HG03439 (cell line): ENCODE results near the gene FERMT2.
"Not testable (repeated sequence)": the region's sequence is repeated elsewhere in the genome, so short reads cannot be mapped to it uniquely, and the experiment has no call there.

Experiments used
- ATAC-seq: cut with Tn5 transposase; IDR thresholded peaks from one replicate; pipeline ENCODE4 v1.9.1; 2021; ENCODE audit warnings: mild to moderate bottlenecking, moderate library complexity; ENCODE audit not compliant: unreplicated experiment

The FERMT2 gene

GRCh38 chr14:52944254-52944653 lies 6.6 kb downstream of the FERMT2 start:
- no peak for ATAC-seq

DNA sequence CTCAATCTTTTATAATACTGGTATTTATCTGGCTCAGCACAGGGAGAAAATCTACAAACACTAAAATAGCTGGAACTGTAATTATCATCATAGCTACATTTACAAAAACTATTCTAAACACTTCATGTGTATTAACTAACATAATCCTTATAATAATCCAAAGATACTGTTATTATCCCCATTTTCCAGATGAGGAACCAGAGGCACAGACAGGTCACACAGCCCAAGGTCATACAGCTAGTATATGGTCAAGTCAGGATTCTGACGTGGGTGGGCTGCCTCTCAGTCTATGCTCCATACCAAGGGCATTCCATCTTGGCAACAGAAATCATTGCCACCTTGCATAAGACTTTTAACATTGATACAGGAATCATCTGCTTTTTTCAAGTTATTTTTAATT lies 11.4 kb downstream of the FERMT2 start:
- no peak for ATAC-seq

DNA sequence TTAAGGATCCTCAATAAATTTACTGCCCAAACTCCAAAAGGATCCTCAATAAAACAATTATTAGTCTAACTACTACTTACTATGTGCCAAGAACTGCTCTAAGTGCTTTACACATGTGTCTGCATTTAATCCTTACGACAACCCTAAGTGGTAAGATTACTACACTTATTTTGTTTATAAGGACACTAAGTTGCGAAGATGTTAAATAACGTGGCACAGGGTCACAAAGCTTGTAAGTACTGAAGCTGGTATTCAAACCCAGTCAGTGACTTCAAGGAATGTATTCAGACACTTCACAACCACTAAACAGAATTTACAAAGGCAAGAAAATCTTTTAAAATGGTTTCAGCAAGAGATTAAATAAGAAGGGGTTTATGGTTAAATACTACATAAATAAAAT lies 13.0 kb downstream of the FERMT2 start:
- no peak for ATAC-seq

DNA sequence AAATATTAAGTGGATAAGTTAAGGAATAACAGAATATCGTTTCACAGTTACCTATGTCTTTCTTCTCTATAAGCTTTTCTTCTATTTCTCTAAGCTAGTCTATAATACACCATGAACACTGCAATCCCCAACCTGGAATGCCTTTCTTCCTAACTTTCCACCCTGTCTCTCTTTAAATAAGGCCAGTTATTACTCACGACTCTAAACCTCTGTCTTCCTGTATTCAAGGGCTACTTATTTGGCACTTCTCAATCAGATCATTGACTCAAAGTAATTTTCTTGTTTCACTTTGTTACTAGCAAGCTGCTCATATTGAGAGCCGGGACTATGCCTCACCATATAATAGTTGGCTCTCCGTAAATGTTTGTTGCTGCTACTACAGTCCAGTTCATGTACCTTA lies 13.5 kb downstream of the FERMT2 start:
- ATAC-seq: no peak

DNA sequence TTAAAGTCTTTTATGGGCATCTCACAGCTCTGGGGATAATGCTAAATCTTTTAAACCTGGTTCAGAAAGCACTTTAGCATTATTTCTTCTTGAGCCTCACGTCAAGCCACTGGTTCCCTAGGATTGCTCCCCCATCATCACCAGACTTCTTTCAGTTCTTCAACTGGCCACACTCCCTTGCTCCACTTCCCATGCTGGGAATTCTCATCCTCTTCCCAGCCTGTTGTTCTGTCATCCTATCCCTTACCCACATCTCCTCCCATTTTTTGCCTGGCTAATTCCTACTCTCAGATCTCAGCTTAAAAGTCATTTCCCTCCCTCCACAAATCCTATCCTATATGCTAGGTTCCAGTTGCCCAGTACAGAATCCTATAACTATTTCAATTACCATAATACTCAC lies 14.4 kb downstream of the FERMT2 start:
- no peak for ATAC-seq

DNA sequence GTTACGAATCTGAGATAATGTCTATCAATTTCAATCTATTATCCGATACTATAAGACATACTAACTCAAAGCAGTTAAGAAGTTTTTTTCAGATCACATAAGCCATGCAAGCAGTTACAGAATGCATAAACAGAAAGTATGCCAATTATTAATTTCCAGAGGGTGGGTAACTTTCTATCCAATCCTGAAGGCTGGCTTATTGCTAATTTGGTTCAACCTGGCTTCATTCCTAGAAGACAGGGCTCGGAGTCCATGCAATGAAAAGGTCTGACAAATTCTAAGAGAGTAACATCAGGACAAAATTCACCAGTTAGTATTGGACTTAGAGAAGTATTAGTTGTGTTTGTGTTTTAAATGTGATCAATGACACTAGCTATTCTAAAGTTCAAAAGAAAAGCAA lies 15.0 kb downstream of the FERMT2 start:
- no peak for ATAC-seq

DNA sequence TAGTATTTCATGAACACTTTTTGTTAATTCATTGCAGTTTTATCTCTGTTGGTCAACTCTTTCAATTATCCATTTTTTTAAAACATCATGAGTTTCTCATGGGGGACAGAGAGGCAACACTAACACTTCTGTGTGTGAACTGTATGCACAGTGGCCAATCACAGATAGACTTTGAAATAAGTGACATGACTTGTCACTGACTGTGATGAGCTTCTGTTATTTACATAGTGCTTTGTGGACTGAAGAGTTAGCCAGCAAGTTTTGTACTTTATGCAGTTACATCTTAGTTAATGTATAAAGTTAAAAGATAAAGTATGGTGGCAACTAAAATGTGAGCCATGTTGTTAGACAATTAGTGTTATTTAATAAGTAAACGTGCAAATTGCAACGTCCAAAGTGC lies 16.1 kb downstream of the FERMT2 start:
- ATAC-seq: no peak

DNA sequence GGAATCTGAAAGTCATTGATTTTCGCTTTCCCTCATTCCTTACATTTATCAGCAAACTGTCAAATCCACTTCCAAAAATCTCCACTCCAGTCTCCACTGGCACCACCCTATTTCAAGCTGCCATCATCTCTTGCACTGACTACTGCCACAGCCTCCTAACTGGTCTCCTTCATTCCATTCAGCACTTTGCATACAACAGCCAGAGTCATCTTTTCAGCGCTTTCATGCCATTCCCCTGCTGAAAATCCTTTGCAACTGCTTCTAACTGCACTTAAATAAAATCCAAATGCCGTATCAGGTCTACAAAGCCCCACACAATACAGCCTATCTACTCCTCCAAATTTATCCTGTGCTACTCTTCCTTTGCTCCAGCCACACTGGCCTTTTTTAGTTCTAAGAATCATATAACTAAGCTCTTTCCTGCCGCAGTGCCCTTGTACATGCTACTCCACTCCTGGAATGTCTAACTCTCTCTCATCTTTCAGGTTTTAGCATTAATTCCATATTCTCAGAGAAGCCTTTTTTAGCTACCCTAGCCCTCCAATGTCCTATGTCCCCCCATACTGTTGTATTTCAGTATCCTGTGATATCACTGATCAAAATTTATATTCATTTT lies 21.6 kb downstream of the FERMT2 start:
- ATAC-seq: no peak

GRCh38 chr14:52926953-52927352 lies 23.9 kb downstream of the FERMT2 start:
- ATAC-seq: no peak

DNA sequence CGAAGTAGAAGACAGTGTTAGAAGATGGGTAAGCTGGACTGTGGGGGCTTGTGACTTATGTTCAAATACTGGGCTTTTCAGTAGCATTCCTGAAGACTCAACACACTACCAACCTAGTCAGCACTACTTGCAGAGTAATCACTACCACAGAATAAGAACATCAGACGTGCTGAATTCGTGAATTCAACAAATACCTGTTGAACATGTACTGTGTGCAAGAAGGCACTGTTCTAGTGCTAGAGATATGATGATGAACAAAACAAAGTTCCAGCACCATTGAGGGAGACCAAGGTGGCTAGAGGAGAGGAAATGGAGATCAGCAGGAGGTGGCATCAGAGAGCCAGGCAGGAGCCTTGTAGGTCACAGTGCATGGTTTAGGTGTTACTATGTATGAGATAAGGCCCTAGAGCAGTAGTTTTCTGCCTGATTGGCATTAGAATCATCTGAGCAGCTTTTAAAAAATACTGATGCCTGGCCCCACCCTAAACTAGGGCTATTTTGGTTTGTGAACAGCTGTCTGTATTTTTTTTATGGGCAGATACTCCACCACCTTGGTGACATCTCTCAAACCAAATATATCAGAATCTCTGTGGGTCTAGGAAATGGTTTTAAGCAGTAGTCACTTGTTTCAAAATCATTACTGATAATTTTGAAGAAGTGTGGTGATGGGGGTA lies 26.8 kb downstream of the FERMT2 start:
- ATAC-seq: no peak

- ATAC-seq: no peak
Measured at GRCh38 chr14:52922656-52923055, 28.2 kb downstream of the FERMT2 start.

DNA sequence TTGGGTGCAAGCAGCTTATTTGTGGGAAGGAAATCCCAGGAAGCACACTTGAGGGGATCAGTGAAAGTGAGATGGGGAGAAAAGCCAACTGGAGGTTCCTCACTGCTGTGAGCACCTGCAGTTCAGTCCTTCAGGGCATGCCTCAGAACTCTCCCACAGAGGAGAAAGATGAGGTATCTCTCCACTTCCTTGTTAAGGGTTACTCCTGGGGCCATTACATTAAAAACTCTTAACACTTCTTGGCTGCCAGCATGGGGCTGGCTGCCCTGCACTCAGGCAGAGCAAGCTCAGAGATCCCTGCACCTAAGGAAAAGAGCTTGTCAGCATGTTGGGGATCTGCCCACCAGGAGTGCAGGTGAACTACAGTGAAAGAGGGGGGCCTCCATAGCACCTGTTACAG lies 28.8 kb downstream of the FERMT2 start:
- no peak for ATAC-seq

DNA sequence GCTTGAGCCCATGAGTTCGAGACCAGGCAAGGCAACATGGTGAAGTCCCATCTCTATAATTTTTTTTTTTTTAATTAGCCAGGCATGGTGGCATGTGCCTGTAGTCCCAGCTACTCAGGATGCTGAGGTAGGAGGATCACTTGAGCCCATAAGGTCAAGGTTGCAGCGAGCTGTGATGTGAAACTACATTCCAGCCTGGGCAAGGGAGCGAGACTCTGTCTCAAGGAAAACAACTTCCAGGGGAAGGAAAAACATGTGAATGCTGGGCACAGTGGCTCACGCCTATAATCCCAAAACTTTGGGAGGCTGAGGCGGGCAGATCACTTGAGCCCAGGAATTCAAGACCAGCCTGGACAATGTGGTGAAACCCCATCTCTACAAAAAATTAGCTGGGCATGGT lies 30.4 kb downstream of the FERMT2 start:
- not testable (repeated sequence) for ATAC-seq

DNA sequence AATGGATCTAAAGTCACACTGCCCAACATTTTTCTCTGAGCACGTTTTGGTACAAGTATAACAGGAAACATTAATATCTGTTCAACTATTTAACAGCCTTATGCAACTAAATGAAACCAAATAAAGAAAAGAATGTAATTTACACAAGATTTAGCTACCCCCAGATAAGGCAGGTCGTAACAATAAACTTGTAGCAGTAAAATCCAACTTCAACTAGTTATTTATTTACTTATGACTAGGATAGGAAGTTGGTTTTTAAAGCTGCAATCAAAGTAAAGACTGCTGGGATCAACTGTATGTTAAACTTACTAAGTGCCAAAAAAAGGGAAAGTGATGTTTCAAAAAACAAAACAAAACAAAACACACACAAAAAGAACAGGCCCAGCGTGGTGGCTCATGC lies 30.9 kb downstream of the FERMT2 start:
- no peak for ATAC-seq

DNA sequence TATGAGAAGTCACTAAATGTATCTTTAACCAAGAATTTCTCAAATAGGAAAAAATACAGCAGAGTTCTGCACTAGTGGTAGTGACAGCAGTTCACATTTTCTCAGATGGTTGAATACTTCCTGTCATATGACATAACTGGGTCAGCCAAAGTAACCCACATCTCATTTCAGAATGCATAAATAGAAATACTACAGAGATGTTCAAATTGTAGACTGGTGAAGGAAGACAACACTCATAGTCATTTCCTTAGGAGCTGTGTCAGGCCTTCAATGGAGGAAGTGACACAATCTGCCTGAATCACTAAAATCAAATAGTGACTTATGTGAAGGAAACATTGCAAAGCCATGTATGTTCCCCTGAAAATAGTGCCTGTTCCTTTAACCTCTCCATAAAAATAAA lies 32.4 kb downstream of the FERMT2 start:
- ATAC-seq: peak; percentile 53

DNA sequence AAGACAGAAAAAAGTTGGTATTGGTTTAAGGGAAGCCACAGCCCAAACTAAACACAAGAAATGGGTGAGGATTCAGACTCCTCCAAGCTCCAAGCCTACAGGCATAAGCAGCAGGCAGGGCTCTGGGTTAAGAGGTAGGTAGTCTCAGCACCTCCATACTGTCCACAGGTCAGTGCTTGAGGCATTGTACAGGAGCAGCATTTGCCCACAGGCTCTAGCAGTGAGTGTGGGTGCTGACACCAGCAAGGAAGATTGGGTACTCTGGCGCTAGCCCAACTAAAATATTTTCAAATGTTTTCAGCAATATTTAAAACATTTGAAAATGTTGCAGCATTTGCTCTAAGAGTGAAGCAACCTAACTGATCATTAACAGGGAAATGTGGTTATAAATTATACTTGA lies 33.1 kb downstream of the FERMT2 start:
- ATAC-seq: no peak

DNA sequence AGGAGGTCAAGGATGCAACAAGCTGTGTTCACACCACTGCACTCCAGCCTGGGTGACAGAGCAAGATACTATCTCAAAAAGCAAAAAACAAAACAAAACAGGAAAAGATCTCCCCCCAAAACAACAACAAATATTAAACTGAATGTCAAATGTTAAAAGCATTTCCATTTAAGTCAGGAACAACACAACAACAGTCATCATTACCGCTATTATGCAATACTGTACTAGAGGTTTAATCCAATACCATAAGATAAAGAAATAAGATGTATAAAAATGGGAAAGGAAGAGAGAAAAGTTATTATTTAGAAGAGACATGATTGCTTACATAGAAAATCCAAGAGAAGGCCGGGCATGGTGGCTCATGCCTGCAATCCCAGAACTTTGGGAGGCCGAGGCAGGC lies 36.6 kb downstream of the FERMT2 start:
- ATAC-seq: no peak

DNA sequence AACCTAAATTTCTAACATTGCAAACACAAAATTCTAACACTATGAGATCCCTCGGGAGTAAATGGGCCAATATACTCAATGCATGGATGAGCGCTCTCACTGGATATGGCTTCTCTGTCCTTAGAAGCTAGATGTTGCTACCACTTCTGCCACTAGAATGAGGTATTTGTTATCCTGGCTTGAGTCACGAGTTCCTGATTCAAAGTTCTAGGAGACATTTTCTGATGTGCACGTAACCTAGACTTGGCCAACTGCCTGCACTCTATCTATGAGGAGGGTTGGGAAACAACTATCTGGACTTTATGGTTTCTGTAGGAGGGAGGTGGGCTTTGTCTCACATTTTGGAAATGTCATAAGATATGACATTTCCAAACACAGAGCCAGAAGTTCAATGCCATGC lies 37.6 kb downstream of the FERMT2 start:
- no peak for ATAC-seq

DNA sequence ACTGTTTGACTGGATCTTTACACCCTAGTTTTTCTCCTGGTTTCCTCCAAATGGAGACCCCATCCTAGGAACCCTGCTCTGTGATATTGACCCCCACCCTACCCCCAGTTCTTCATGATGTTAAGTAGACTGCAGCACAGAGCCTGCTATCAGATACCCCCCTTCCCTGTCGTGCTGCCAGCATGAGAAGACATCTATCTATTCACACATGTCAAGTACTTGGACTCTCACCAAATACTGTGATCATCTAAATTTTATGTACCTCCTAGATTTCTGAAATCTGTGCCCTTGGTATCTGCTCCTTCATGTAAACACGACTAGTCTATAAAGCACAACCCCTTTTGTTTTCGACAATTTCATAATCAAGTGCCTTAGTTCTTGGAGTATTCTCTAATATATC lies 38.9 kb downstream of the FERMT2 start:
- no peak for ATAC-seq

DNA sequence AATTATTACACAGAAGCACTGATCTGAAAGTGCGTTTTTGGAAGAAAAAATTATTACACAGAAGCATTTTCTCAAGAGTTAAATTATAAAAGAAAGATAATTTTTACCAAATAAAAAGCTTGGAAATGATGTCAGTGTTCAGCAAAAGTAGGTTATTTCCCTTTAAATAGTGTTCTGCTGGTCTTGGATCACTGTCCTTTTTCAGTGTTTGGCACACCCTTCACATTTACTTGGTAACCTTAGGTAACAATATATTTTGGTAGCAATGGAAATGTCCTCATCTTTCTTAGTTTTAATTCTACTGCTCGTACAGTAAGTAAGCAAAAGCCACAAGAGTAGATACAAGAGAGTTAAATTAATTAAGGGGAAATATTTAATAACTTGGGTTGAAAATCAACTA lies 40.3 kb downstream of the FERMT2 start:
- ATAC-seq: no peak

DNA sequence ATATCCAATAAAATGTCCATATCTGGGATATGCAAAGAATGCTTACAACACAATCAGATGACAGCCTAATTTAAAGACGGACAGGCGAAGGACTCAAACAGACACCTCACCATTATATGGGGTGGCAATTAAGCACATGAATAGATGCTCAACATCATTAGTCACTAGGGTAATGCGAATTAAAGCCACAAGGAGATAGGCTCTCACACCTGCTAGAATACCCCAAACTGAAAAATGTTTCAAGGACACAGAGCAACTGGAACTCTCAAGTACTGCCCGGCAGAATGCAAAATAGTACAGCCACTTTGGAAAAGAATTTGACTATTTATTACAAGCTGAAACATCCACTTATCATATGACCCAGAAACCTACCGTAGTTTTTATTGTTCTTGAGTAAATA lies 42.9 kb downstream of the FERMT2 start:
- ATAC-seq: no peak

GRCh38 chr14:52906141-52906601 lies 44.7 kb downstream of the FERMT2 start:
- no peak for ATAC-seq
